Measurements from ENCODE around the gene EVC. TPM values are rescaled to one million over a fixed set of nuclear protein-coding genes. Genes with fewer than 3 reads are reported as not detected.

EVC gene
- total and polyA plus RNA-seq, 2 experiments from 2014 or later: 4.8 to 8.6 TPM

DNA sequence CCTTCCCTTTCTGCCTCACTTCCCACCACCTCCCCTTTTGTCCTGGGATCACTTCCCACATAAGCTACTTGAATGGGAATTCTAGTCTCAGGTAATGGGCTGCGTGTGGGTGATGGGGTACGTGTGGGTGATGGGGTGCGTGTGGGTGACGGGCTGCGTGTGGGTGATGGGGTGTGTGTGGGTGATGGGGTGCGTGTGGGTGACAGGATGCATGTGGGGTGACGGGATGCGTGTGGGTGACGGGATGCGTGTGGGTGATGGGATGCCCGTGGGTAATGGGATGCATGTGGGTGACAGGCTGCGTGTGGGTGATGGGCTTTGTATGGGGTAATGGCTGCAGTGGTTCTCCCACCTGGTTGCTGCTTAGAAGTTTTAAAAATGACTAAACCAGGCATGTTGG, 46.2 kb upstream of the EVC start:
- Histone ChIP-seq H3K4me1 (ENCODE audit: insufficient read depth) (no peaks in the 10 kb centered on the region), H3K4me3 (no peak overlapping the region), H3K9me2 (replicated peaks; ENCODE audit: insufficient read depth) (no peaks in the 10 kb centered on the region), H3K9me3 (ENCODE audit: low read depth) (no peaks in the 10 kb centered on the region), H3K79me2 (no peaks in the 10 kb centered on the region), H3K27ac (no peak overlapping the region), H3K27me3 (no peaks in the 10 kb centered on the region), H3K4me2 (no peak overlapping the region), H2AFZ (no peak overlapping the region), H3K36me3 (replicated peaks; ENCODE audit: insufficient read depth, low read depth) (no peaks in the 10 kb centered on the region), H4K20me1 (ENCODE audit: insufficient read depth, poor library complexity, severe bottlenecking) (no peaks in the 10 kb centered on the region)
- DNase-seq (ENCODE audit: low spot score): no peak
- WGBS (ENCODE audit: low lambda C conversion rate, missing lambda C conversion rate): 96% methylated on average over 12 of the region's 12 CpGs
- TF ChIP-seq EZH2 (IDR thresholded peaks at IDR 0.05; ENCODE audit: borderline replicate concordance): no peak
- no peak for TF ChIP-seq EZH2phosphoT487 (IDR thresholded peaks at IDR 0.05; ENCODE audit: low read depth, severe bottlenecking, unreplicated experiment)
- TF ChIP-seq, protein P1, sequence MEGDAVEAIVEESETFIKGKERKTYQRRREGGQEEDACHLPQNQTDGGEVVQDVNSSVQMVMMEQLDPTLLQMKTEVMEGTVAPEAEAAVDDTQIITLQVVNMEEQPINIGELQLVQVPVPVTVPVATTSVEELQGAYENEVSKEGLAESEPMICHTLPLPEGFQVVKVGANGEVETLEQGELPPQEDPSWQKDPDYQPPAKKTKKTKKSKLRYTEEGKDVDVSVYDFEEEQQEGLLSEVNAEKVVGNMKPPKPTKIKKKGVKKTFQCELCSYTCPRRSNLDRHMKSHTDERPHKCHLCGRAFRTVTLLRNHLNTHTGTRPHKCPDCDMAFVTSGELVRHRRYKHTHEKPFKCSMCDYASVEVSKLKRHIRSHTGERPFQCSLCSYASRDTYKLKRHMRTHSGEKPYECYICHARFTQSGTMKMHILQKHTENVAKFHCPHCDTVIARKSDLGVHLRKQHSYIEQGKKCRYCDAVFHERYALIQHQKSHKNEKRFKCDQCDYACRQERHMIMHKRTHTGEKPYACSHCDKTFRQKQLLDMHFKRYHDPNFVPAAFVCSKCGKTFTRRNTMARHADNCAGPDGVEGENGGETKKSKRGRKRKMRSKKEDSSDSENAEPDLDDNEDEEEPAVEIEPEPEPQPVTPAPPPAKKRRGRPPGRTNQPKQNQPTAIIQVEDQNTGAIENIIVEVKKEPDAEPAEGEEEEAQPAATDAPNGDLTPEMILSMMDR (IDR thresholded peaks at IDR 0.05; ENCODE audit: poor library complexity): no peak

DNA sequence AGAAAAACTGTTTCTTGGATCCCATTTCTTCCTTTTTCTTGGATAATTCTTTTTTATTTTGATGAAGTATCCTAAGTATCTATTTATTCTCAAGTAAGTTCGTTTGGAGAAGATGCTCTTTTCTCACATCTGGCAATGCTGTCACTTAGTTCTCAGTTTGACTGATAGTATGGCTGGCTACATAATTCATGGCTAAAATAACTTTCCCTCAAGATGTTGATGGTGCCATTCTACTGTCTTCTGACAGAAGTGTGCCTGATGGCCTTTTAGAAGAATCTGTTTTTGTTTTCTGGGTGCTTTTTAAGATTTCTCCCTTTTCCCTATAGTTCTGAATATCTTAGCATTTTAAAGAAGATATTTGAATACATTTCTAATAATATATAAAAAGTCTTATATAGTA, 44.3 kb upstream of the EVC start:
- Histone ChIP-seq H2AFZ (no peak overlapping the region), H3K4me2 (no peak overlapping the region), H3K36me3 (replicated peaks; ENCODE audit: insufficient read depth, low read depth) (no peaks in the 10 kb centered on the region), H3K27me3 (no peaks in the 10 kb centered on the region), H4K20me1 (ENCODE audit: insufficient read depth, poor library complexity, severe bottlenecking) (no peaks in the 10 kb centered on the region), H3K4me3 (no peak overlapping the region), H3K4me1 (ENCODE audit: insufficient read depth) (no peaks in the 10 kb centered on the region), H3K27ac (no peak overlapping the region), H3K79me2 (no peaks in the 10 kb centered on the region), H3K9me3 (ENCODE audit: low read depth) (no peaks in the 10 kb centered on the region), H3K9me2 (replicated peaks; ENCODE audit: insufficient read depth) (no peaks in the 10 kb centered on the region)
- TF ChIP-seq EZH2 (IDR thresholded peaks at IDR 0.05; ENCODE audit: borderline replicate concordance): no peak
- TF ChIP-seq, protein P1 (IDR thresholded peaks at IDR 0.05; ENCODE audit: poor library complexity): no peak
- no peak for TF ChIP-seq EZH2phosphoT487 (IDR thresholded peaks at IDR 0.05; ENCODE audit: low read depth, severe bottlenecking, unreplicated experiment)
- DNase-seq (ENCODE audit: low spot score): no peak
- WGBS (ENCODE audit: low lambda C conversion rate, missing lambda C conversion rate): 91% methylated on average over 1 of the region's 1 CpG

DNA sequence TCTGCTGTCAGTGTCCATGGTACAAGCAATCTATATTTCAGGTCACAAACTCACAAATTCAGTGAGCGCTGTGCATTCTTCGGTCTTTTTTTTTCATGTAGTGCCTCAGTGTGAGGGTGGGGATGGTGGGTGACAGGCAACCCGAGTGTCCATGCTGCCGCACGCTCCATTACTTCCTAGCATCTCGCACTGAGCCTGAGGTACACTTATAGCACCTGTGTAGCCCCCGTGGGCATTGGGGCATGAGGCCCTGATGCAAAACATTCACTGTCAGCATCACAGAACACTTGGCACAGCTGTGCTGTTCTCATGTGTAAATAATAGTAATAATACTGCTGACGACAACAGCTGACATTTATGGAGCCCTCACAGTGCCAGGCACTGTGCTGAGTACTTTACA, 34.2 kb upstream of the EVC start:
- TF ChIP-seq, protein P1 (IDR thresholded peaks at IDR 0.05; ENCODE audit: poor library complexity): no peak
- TF ChIP-seq EZH2 (IDR thresholded peaks at IDR 0.05; ENCODE audit: borderline replicate concordance): no peak
- no peak for TF ChIP-seq EZH2phosphoT487 (IDR thresholded peaks at IDR 0.05; ENCODE audit: low read depth, severe bottlenecking, unreplicated experiment)
- 97% methylated on average over 8 of the region's 8 CpGs for WGBS (ENCODE audit: low lambda C conversion rate, missing lambda C conversion rate)
- Histone ChIP-seq H2AFZ (no peak overlapping the region), H3K27me3 (no peaks in the 10 kb centered on the region), H4K20me1 (ENCODE audit: insufficient read depth, poor library complexity, severe bottlenecking) (no peaks in the 10 kb centered on the region), H3K36me3 (replicated peaks; ENCODE audit: insufficient read depth, low read depth) (no peaks in the 10 kb centered on the region), H3K27ac (no peak overlapping the region), H3K79me2 (no peaks in the 10 kb centered on the region), H3K4me2 (no peak overlapping the region), H3K9me2 (replicated peaks; ENCODE audit: insufficient read depth) (no peaks in the 10 kb centered on the region), H3K4me3 (no peak overlapping the region), H3K4me1 (ENCODE audit: insufficient read depth) (no peaks in the 10 kb centered on the region), H3K9me3 (ENCODE audit: low read depth) (no peaks in the 10 kb centered on the region)
- DNase-seq (ENCODE audit: low spot score): no peak

DNA sequence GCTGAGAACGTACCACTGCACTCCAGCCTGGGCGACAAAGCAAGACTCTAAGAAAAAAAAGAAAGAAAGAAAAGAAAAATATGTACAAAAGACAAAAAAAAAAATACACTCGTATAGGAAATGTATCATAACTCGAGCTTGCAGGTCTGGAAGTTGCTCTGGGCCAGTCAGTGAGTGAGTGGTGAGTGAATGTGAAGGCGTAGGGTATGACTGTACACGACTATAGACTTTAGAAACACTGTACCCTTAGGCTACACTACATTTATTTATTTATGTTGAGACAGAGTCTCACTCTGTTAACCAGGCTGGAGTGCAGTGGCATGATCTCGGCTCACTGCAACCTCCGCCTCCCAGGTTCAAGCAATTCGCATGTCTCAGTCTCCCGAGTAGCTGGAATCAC, 32.0 kb upstream of the EVC start:
- no peak for DNase-seq (ENCODE audit: low spot score)
- no peak overlapping the region for H3K4me3 ChIP-seq
- H3K36me3 ChIP-seq (replicated peaks; ENCODE audit: insufficient read depth, low read depth): no peaks in the 10 kb centered on the region
- H3K79me2 ChIP-seq: no peaks in the 10 kb centered on the region
- no peaks in the 10 kb centered on the region for H4K20me1 ChIP-seq (ENCODE audit: insufficient read depth, poor library complexity, severe bottlenecking)
- H3K27ac ChIP-seq: no peak overlapping the region
- H3K4me2 ChIP-seq: no peak overlapping the region
- no peak overlapping the region for H2AFZ ChIP-seq
- no peaks in the 10 kb centered on the region for H3K4me1 ChIP-seq (ENCODE audit: insufficient read depth)
- TF ChIP-seq, protein P1 (IDR thresholded peaks at IDR 0.05; ENCODE audit: poor library complexity): no peak
- no peak for TF ChIP-seq EZH2 (IDR thresholded peaks at IDR 0.05; ENCODE audit: borderline replicate concordance)
- TF ChIP-seq EZH2phosphoT487 (IDR thresholded peaks at IDR 0.05; ENCODE audit: low read depth, severe bottlenecking, unreplicated experiment): no peak
- no peaks in the 10 kb centered on the region for H3K9me3 ChIP-seq (ENCODE audit: low read depth)
- no peaks in the 10 kb centered on the region for H3K27me3 ChIP-seq
- no peaks in the 10 kb centered on the region for H3K9me2 ChIP-seq (replicated peaks; ENCODE audit: insufficient read depth)
- 91% methylated on average over 10 of the region's 10 CpGs for WGBS (ENCODE audit: low lambda C conversion rate, missing lambda C conversion rate)
